ENCODE data around the gene CLMN. TPM values are rescaled to one million over a fixed set of nuclear protein-coding genes. Genes with fewer than 3 reads are reported as not detected.

Gene CLMN
- total and polyA plus RNA-seq, 2 of the 8 experiments (the other 6 are each of a cell fraction or from before 2014, with no cell fraction given): 1.6 to 8.2 TPM

GRCh38 chr14:95183082-95183481, 136.6 kb downstream of the CLMN start:
- Histone ChIP-seq H3K4ac (replicated peaks; ENCODE audit: insufficient read length, low read depth, low read length) (no peak overlapping the region), H3K23ac (ENCODE audit: insufficient read length) (no peak overlapping the region), H3K27ac (ENCODE audit: low read depth, low read length) (no peak overlapping the region), H3K23me2 (ENCODE audit: low read depth, low read length) (peaks cover 3% of the 10 kb centered on the region; the same call in 1 of the 2 replicates), H2AK5ac (ENCODE audit: low read depth, low read length) (no peak overlapping the region), H3K18ac (ENCODE audit: extremely low read depth, low read length) (no peak overlapping the region), H3K9ac (replicated peaks in 1 of 4; ENCODE audit: extremely low read depth in 1 of 4, low read depth in 3 of 4, low read length in 3 of 4) (no peak overlapping the region), H3K14ac (ENCODE audit: insufficient read length) (no peak overlapping the region), H2BK5ac (ENCODE audit: low read depth, low read length) (no peak overlapping the region), H2BK12ac (ENCODE audit: low read depth, low read length) (no peak overlapping the region), H3K4me3 (ENCODE audit: extremely low read depth in 1 of 4, insufficient read depth in 2 of 4, low read depth in 3 of 4, low read length in 4 of 4) (no peak overlapping the region), H4K5ac (ENCODE audit: insufficient read length, low read depth, low read length) (no peak overlapping the region), H4K91ac (replicated peaks; ENCODE audit: insufficient read length, low read length) (no peak overlapping the region), H3K27me3 (replicated peaks in 1 of 4; ENCODE audit: control insufficient read depth in 3 of 4, extremely low read depth in 1 of 4, insufficient read depth in 3 of 4, low read length in 3 of 4) (no peaks in the 10 kb centered on the region), H2AFZ (ENCODE audit: low read length) (no peak overlapping the region), H4K8ac (ENCODE audit: extremely low read depth, insufficient read depth, low read length) (no peak overlapping the region), H2BK15ac (ENCODE audit: low read length) (no peak overlapping the region), H3K79me2 (ENCODE audit: control insufficient read depth in 1 of 2, insufficient read depth in 2 of 2, low read length in 2 of 2) (no peaks in the 10 kb centered on the region), H3K4me2 (ENCODE audit: insufficient read depth in 1 of 2, low read depth in 2 of 2, low read length in 2 of 2) (no peak overlapping the region), H3K79me1 (ENCODE audit: low read depth, low read length) (no peaks in the 10 kb centered on the region), H2BK20ac (ENCODE audit: low read length) (no peak overlapping the region), H3K4me1 (replicated peaks in 1 of 4; ENCODE audit: control insufficient read depth in 3 of 4, insufficient read depth in 4 of 4, low read length in 3 of 4) (no peaks in the 10 kb centered on the region; a peak in 1 of 7 replicates), H3K9me3 (ENCODE audit: insufficient read depth in 2 of 2, low read depth in 1 of 2, low read length in 1 of 2) (no peaks in the 10 kb centered on the region), H3K36me3 (ENCODE audit: control insufficient read depth in 2 of 4, insufficient read depth in 4 of 4, low read length in 3 of 4) (no peaks in the 10 kb centered on the region), H4K20me1 (replicated peaks in 1 of 2; ENCODE audit: control insufficient read depth in 1 of 2, insufficient read depth in 2 of 2, low read length in 2 of 2) (no peaks in the 10 kb centered on the region), H3K56ac (replicated peaks; ENCODE audit: insufficient read length, low read depth, low read length) (no peak overlapping the region), H2BK120ac (replicated peaks; ENCODE audit: low read depth, low read length) (no peak overlapping the region)
- DNase-seq (ENCODE audit: low read depth in 1 of 2, low spot score in 2 of 2) (no peak), FAIRE-seq (no peak)
- ChIA-PET POLR2A (ENCODE audit: partially characterized antibody) (interaction anchor here (1.4 kb wide), 1 partner anchor 14 kb away, joined by 9 read pairs; no protein-coding TSS in a partner anchor), CTCF (ENCODE audit: partially characterized antibody) (interaction anchor here (1.0 to 3.2 kb wide), 5 partner anchors 8 to 249 kb away, joined by 3 to 10 read pairs (median 3); no protein-coding TSS in a partner anchor)
- 95% methylated on average over 1 of the region's 1 CpG; no CpG with 5 or more reads in 1 of the 2 experiments for WGBS, 2 experiments (ENCODE audit: extremely low coverage in 1 of 2, insufficient coverage in 1 of 2, insufficient read length in 1 of 2, insufficient replicate concordance in 2 of 2, low coverage in 1 of 2, low lambda C conversion rate in 2 of 2, missing lambda C conversion rate in 1 of 2)
- TF ChIP-seq JUN (IDR thresholded peaks at IDR 0.05; ENCODE audit: low read depth, low read length) (no peak), POLR2A (IDR thresholded peaks at IDR 0.05; ENCODE audit: control extremely low read depth in 1 of 2, low read depth in 2 of 2, low read length in 2 of 2) (no peak), GTF2F1 (IDR thresholded peaks at IDR 0.05; ENCODE audit: borderline replicate concordance, low read depth, low read length) (no peak), SRF (IDR thresholded peaks at IDR 0.05; ENCODE audit: low read depth, low read length) (no peak), CBX5 (IDR thresholded peaks at IDR 0.05; ENCODE audit: low read depth, low read length) (no peak), RXRA (IDR thresholded peaks at IDR 0.05; ENCODE audit: insufficient read depth, low read depth, low read length) (no peak), SP1 (IDR thresholded peaks at IDR 0.05; ENCODE audit: low read depth, low read length) (no peak), BRCA1 (IDR thresholded peaks at IDR 0.05; ENCODE audit: low read depth, low read length) (no peak), CTBP2 (IDR thresholded peaks at IDR 0.05; ENCODE audit: borderline replicate concordance, insufficient read depth, insufficient read length, low read length) (no peak), SAP30 (IDR thresholded peaks at IDR 0.05; ENCODE audit: insufficient read depth, insufficient replicate concordance, low read length) (no peak), CREB1 (IDR thresholded peaks at IDR 0.05) (no peak), SUZ12 (IDR thresholded peaks at IDR 0.05; ENCODE audit: low read length) (no peak), TAF1 (IDR thresholded peaks at IDR 0.05; ENCODE audit: low read depth, low read length) (no peak), RFX5 (IDR thresholded peaks at IDR 0.05; ENCODE audit: borderline replicate concordance, low read depth, low read length) (no peak), MAX (IDR thresholded peaks at IDR 0.05) (no peak)

All from H1 (cell line).